Activated CD8-positive, alpha-beta memory T cell treated with anti-CD3 and anti-CD28 coated beads, Interleukin-2, amount 50 U/mL, for 4 hours (primary cell): ENCODE measurements around the gene PRR32.
"Not testable (repeated sequence)": the region's sequence is repeated elsewhere in the genome, so short reads cannot be mapped to it uniquely, and the experiment has no call there.

ENCODE experiments used
- DNase-seq: peaks from one replicate; pipeline ENCODE4 v3.0.0-alpha.2; 2020

PRR32 gene, protein sequence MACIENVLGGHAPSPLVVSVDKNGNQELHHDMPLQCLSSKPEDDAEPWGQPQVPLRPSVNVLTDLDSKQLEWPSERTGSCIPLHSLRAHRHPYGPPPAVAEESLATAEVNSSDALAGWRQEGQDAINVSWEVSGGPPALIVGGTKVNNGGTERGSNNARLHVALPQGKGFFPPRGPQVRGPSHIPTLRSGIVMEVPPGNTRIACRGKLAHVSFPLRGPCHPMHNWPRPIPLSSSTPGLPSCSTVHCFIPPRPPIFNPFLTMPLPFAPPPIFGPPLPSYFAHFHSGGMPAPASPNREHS

DNA sequence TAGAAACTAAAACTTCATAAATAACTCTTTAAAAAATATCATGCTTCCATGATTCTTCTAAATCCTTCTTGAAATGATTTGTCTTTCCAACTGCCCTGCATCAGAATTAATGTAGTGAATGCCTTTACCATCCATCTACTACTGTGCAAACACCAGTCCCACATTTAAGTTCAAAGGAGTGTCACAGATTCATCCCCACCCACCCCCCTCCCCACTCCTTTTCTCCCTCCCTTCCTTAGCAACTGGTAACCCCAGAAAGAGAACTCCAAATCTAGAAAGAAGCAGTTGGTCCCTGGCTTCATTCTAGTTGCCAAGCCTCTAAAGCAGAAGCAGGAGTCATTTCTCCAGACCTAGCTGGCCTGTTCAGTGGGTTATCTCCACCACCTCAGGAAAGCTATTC, at the start of gene PRR32:
PRR32 (plus strand) TSS at position 301 of the 400 bp plus-strand sequence. CDS start 115 bp downstream, outside the sequence.
- DNase-seq: no peak

DNA sequence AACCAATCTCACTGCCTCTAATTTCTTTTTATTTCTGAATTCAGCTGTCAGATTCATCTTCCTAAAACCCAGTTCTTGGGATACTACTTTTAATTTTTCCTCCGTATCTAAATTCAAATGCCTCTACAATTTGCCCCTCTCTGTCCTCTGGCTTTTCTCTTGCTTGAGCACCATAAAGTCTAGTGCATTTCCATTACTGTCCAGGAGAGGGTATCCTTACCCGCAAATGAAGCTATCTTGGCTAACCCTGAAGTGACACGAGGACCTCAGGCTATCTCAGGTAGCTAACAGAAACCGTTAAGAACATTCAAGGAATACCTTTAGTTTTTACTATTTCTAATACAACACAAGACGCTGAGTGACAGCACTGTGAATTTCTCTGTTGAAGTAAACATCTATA, 49.4 kb upstream of the PRR32 start:
- DNase-seq: no peak

DNA sequence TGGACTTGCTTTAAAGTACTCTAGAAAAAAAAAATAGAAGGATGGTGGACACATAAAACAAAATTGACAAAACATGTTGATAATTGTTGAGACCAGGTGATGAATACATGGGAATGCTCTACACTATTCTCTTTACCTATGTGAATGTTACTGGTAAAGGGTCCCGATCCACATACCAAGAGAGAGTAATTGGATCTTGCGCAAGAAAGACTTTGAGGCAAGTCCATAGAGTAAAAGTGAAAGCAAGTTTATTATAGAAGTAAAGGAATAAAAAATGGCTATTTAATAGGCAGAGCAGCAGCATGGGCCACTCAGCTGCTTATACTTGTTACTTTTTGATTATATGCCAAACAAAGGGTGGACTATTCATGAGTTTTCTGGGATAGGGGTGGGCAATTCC, 34.0 kb upstream of the PRR32 start:
- no peak for DNase-seq

DNA sequence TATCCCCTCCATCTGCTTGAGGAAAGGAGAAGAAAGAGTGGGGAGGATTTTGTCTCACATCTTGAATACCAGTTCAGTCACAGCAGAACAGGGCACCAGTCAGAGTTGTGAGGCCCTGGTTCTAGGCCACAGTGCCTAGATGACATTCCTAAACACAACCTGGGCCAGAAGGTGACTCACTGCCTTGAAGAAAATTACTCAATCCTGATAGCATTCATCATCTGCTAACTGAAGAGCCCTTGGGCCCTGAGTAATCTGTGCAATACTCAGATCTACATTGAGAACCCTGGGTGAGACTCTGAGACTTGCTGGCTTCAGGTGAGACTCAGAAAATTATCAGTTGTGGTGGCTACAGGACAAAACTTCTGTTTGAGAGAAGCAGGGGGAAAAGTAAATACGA, 20.5 kb upstream of the PRR32 start:
- DNase-seq: no peak

DNA sequence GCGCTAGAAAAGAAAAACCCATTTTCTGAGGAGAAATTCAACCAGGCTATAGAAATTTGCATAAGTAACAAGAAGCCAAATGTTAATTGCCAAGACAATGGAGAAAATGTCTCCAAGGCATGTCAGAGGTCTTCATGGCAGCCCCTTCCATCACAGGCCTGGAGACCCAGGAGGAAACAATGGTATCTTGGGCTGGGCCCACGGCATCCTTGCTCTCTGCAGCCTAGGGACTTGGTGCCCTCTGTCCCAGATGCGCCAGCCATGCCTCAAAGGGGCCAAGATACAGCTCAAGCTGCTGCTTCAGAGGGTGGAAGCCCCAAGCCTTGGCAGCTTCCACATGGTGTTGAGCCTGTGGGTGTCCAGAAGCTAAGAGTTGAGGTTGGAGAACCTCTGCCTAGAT, 12.7 kb upstream of the PRR32 start:
- not testable (repeated sequence) for DNase-seq

DNA sequence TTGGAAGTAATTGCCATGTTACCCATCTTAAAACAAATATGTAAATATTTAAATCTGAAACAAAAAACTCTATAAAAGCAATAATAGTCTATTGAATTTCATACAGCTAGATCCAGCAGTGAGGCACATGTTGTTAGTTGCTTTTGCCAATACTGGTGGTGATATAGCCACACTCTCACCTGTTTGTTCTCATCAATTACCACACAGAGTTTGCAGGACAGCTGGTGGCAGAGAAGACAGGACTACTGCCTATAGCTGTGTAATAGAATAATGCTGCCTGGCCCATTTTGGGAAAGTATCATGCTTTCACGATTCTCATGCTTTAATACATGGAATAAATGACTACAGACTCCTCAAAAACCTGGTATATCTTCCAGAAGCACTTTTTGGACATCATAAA, 3.7 kb upstream of the PRR32 start:
- no peak for DNase-seq

DNA sequence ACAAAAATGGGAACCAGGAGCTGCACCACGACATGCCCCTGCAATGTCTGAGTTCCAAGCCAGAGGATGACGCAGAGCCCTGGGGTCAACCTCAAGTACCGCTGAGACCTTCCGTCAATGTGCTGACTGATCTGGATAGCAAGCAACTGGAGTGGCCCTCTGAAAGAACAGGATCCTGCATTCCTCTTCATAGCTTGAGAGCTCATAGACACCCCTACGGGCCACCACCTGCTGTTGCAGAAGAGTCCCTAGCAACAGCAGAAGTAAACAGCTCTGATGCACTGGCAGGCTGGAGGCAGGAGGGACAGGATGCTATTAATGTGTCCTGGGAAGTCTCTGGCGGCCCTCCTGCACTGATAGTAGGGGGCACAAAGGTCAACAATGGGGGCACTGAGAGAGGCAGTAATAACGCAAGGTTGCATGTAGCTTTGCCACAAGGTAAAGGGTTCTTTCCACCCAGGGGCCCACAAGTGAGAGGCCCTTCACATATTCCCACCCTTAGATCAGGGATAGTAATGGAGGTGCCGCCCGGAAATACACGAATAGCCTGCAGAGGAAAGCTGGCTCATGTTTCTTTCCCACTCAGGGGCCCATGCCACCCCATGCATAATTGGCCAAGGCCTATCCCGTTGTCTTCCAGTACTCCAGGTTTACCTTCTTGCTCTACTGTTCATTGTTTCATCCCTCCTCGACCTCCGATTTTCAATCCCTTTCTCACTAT, 1.3 kb downstream of the PRR32 start:
- no peak for DNase-seq

DNA sequence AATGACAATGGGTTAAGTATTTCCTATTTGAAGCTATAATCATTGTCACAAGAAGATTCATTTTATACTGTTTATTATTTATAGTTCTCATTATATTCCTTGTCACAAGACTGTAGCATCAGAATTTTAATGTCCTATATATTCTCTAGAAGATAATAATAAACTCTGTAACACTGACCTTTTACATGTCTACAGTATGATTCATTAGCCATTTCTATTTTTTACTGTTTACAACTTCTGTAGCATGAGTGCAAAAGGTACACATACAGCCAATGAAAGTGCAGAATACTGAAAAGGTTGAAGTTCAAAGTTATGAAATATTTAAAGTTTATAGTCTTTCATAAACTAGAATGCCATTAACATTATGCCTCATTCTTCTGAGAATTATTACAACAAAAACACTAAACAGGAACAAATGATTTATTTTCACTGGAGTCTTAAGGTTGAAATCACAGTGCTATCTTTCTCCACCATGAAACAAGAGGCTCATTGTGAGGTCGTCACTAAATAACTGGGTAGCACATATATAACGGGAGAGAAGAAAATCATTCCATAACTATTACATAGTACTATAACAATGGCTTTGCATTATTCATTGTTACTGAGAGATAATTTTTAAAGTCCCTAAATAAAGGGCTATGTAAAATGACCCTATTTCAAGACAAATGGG, 4.9 kb downstream of the PRR32 start:
- DNase-seq: no peak

DNA sequence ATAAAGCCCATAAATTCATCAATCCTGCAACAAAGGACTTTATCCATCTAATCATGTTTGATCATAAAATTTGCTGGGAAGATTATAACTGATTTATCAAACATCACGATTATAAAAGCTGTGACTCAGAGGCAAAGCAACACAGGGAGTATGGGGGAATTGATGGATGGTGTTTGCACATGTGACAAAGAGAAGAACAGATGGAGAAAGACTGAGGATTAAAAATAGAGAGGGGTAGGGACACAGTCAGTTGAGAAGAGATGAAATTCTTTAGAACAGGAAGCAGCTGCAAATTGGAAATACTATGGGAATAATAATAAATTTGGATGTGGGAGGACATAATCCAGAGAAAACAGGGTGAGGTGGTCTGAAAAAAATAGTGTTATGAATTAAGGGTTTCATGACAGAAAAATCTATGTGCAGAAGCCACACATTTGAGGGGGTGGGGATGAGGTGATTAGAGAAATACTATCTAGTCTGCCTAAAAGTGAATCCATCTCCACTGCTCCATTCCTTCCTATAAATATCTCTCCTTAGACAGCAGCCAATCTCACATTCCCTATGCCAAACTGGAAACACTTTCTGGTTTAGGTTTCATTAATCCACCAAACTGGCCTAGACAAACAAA, 6.2 kb downstream of the PRR32 start:
- no peak for DNase-seq

DNA sequence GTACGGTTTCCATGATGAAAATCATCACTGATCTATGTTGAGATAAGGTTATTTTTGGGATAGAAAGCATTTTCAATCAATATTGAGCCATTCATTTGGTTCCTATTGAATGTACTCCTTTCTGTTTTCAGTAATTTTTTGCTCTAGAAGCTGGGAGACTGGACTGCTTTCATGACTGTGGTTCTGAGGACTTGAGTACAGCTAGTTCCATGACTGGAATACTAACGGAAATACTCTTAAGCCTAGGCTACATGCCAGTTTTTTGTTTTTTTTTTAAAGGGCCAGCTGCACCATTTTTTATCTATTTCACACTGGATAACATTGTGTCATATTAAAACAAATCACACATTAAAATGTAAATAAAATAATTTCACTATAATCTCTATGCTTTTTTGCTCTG, 16.7 kb downstream of the PRR32 start:
- DNase-seq: no peak

DNA sequence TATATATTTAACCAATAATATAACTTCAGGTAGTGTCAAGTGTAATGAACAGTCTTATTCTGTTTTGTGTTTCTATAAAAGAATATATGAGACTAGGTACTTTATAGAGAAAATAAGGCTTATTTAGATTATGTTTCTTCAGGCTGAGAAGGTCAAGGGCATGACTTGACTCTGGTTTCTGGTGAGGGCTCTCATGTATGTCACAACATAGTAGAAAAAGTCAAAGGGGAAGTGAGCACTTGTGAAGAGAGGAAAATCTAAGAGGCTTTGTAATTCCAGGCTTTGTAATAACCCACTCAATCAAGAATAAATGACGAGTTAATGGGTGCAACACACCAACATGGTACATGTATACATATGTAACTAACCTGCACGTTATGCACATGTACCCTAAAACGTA, 27.6 kb downstream of the PRR32 start:
- no peak for DNase-seq

DNA sequence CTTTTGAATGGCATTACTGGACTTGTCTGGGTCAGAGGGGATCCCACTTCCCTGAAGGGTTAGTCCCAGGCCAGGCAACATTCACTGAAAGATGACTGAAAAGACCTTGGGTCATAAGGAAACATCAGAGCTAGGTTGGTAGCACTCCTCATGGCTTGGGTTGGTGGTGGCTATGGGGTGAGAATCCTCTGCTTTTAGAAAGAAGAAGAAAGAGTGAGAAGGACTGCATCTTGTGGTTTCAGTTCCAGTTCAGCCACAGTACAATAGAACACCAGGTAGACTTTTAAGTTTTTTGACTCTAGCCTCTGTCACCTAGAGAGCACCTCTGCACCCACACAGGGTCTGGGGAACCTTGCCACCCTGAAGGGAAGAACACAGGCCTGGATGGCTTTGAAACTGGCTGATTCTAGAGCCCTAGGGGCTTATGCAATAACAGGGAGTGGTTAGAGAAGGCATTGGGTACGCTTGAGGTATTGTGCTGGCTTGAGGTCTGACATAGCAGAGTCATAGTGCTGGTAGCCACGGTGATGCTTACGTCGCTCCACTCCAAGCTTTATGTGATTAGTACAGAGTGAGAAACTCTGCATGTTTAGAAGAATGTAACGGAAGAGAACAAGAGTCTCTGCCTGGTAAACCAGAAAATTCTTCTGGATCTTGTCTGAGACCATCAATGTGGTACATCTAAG, 36.5 kb downstream of the PRR32 start:
- DNase-seq: no peak
